ENCODE results near the gene DCTD. TPM values are rescaled to one million over a fixed set of nuclear protein-coding genes. Genes with fewer than 3 reads are reported as not detected.

DCTD gene
- polyA plus RNA-seq, 1 experiment = 195 TPM

DNA sequence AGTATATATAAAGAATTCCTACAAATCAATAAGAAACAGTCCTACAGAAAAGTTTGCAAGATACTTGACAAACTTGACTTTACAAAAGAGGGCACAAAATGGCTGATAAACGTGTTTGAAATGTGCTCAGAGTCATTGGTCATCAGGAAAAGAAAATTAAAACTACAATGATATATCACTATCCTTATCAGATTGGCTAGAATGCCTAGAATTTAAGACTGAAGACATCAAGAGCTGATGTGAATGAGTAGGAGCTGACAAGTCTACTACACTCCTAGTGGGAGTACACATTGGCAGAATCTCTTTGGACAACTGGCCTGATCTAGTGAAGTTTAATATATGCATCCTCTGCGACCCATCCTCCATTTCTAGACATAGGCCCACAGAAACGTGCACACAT, 10.3 kb upstream of the DCTD start:
- ChIA-PET POLR2A (no interaction called here), CTCF (interaction anchor here (0.6 to 6.5 kb wide), 5 partner anchors 10 to 416 kb away, joined by 3 to 48 read pairs (median 7); no protein-coding TSS in a partner anchor)
- TF ChIP-seq, protein P1, sequence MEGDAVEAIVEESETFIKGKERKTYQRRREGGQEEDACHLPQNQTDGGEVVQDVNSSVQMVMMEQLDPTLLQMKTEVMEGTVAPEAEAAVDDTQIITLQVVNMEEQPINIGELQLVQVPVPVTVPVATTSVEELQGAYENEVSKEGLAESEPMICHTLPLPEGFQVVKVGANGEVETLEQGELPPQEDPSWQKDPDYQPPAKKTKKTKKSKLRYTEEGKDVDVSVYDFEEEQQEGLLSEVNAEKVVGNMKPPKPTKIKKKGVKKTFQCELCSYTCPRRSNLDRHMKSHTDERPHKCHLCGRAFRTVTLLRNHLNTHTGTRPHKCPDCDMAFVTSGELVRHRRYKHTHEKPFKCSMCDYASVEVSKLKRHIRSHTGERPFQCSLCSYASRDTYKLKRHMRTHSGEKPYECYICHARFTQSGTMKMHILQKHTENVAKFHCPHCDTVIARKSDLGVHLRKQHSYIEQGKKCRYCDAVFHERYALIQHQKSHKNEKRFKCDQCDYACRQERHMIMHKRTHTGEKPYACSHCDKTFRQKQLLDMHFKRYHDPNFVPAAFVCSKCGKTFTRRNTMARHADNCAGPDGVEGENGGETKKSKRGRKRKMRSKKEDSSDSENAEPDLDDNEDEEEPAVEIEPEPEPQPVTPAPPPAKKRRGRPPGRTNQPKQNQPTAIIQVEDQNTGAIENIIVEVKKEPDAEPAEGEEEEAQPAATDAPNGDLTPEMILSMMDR (IDR thresholded peaks at IDR 0.05; ENCODE audit: low read depth, low read length) = no peak
- no peak for DNase-seq (ENCODE audit: low read depth, low spot score)
- Histone ChIP-seq H3K4me3 (ENCODE audit: low read depth, low read length) (no peak overlapping the region), H3K27me3 (ENCODE audit: control insufficient read depth, insufficient read depth, low read length) (no peaks in the 10 kb centered on the region), H3K27ac (ENCODE audit: low read depth, low read length) (no peak overlapping the region), H3K9me3 (ENCODE audit: control insufficient read depth, insufficient read depth, low read length) (no peaks in the 10 kb centered on the region)

DNA sequence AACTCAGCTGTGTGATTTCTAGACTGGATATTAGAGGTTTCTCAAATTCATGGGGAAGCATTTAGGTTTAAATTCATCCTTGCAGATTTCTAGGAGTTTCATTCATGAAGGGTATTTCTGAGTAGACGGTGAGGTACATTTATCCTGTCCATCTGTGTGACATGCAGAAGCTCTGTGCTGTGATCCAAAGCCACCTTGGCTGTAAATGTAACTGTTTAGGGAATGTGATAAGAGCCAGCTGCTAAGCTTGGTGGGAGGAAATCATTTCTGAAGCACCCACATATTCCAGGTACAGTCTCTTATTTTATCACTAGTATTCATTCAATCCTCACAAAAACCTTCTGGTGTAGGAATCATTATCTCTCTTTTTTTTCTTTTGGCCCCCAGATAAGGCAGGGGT, 8.7 kb upstream of the DCTD start:
- H3K27me3 ChIP-seq (ENCODE audit: control insufficient read depth, insufficient read depth, low read length) = no peaks in the 10 kb centered on the region
- H3K9me3 ChIP-seq (ENCODE audit: control insufficient read depth, insufficient read depth, low read length) = no peaks in the 10 kb centered on the region
- ChIA-PET POLR2A (interaction anchor here (1.1 kb wide), 1 partner anchor 781 kb away, joined by 3 read pairs; no protein-coding TSS in a partner anchor), CTCF (interaction anchor here (0.7 to 6.5 kb wide), 19 partner anchors 11 to 1786 kb away, joined by 3 to 48 read pairs (median 5); no protein-coding TSS in a partner anchor)
- no peak overlapping the region for H3K27ac ChIP-seq (ENCODE audit: low read depth, low read length)
- DNase-seq (ENCODE audit: low read depth, low spot score) = no peak
- no peak overlapping the region for H3K4me3 ChIP-seq (ENCODE audit: low read depth, low read length)
- TF ChIP-seq, protein P1 (IDR thresholded peaks at IDR 0.05; ENCODE audit: low read depth, low read length) = no peak

DNA sequence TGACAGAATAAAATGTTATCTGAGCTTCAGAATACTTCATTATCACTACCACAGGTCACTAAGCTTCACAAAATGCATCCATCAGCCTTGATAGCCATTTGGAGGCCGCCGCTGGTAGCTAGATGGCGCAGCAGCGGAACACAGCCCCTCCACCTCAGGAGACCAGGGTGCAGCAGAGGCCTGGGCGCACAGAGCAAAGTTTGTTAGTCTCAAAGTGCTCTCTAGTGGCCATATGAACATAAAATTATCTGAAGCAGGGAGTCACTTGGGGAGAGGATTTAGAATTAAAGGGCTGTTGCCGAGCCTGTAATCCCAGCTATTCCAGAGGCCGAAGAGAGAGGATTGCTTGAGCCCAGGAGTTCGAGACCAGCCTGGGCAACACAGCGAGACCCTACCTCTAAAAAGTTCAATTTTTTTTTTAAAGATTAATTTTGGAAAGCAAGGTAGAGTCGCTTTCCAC, 8.1 kb upstream of the DCTD start:
- peak overlapping the region; percentile 47 for H3K27ac ChIP-seq (ENCODE audit: low read depth, low read length)
- H3K4me3 ChIP-seq (ENCODE audit: low read depth, low read length) = no peak overlapping the region
- no peaks in the 10 kb centered on the region for H3K9me3 ChIP-seq (ENCODE audit: control insufficient read depth, insufficient read depth, low read length)
- CTCF ChIA-PET = interaction anchor here (0.6 to 6.5 kb wide), 32 partner anchors 10 to 1785 kb away, joined by 3 to 48 read pairs (median 4); no protein-coding TSS in a partner anchor
- no peaks in the 10 kb centered on the region for H3K27me3 ChIP-seq (ENCODE audit: control insufficient read depth, insufficient read depth, low read length)
- POLR2A ChIA-PET = interaction anchor here (1.1 kb wide), 2 partner anchors 173 to 780 kb away, joined by 3 to 4 read pairs; partner anchors contain the start of gene WWC2
- no peak for DNase-seq (ENCODE audit: low read depth, low spot score)
- TF ChIP-seq, protein P1 (IDR thresholded peaks at IDR 0.05; ENCODE audit: low read depth, low read length) = peak; percentile 68

DNA sequence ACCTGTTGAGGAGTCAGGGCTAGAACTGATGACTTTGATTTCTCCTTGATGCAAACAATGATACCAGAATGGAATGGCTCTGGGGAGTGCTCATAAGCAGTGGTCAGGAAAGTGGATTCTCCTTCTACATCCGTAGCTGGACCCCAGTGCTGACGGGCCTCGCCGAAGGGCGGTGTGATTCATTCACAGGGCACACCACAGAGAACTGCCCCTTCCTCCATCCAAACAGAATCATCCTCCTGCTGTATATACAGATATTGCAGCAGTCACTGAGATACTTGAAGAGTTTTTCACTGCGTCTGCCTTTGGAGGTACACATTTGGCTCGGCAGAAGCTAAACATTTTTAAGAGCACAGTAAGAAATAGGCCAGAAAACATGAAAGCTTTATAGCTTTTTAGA, 7.3 kb upstream of the DCTD start:
- TF ChIP-seq, protein P1 (IDR thresholded peaks at IDR 0.05; ENCODE audit: low read depth, low read length) = no peak; the same call in 1 of the 2 replicates
- Histone ChIP-seq H3K4me3 (ENCODE audit: low read depth, low read length) (no peak overlapping the region), H3K27me3 (ENCODE audit: control insufficient read depth, insufficient read depth, low read length) (no peaks in the 10 kb centered on the region), H3K27ac (ENCODE audit: low read depth, low read length) (peak overlapping the region; percentile 59), H3K9me3 (ENCODE audit: control insufficient read depth, insufficient read depth, low read length) (no peaks in the 10 kb centered on the region)
- CTCF ChIA-PET = interaction anchor here (0.6 to 6.5 kb wide), 22 partner anchors 9 to 1628 kb away, joined by 3 to 48 read pairs (median 4); no protein-coding TSS in a partner anchor
- POLR2A ChIA-PET = interaction anchor here (1.1 kb wide), 2 partner anchors 174 to 779 kb away, joined by 3 to 4 read pairs; partner anchors contain the start of gene WWC2
- no peak for DNase-seq (ENCODE audit: low read depth, low spot score)

DNA sequence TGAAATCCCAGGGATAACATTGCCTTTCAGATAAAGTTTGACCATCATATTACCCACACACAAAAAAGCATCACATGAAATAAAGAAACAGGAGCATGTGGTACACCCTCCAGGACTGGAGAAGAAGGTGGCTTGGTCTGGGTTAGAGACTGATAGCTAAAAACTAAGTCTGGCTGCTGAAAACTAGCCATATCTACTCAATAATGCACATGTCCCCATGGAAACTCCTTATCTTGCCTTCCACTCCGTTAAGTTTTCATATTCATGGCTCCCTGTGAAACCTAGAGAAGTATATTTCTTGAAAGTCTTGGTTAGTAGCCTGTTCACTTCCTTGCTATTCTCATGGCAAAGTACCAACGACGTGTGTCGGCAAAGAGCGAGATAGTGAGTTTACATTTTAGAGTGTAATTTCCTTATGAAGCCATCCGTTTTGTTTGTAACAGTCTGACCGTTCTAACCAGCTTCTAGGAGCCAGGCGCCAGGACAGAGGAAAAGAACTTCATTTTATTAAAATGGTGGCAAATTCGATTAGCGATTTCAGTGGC, 6.7 kb upstream of the DCTD start:
- H3K9me3 ChIP-seq (ENCODE audit: control insufficient read depth, insufficient read depth, low read length) = no peaks in the 10 kb centered on the region
- CTCF ChIA-PET = interaction anchor here (0.5 to 6.5 kb wide), 9 partner anchors 12 to 485 kb away, joined by 3 to 48 read pairs (median 7); no protein-coding TSS in a partner anchor
- DNase-seq (ENCODE audit: low read depth, low spot score) = no peak
- TF ChIP-seq, protein P1 (IDR thresholded peaks at IDR 0.05; ENCODE audit: low read depth, low read length) = no peak
- no peaks in the 10 kb centered on the region for H3K27me3 ChIP-seq (ENCODE audit: control insufficient read depth, insufficient read depth, low read length)
- H3K27ac ChIP-seq (ENCODE audit: low read depth, low read length) = peak overlapping the region; percentile 59
- H3K4me3 ChIP-seq (ENCODE audit: low read depth, low read length) = no peak overlapping the region
- POLR2A ChIA-PET = interaction anchor here (0.5 kb wide), 1 partner anchor 50 kb away, joined by 3 read pairs; no protein-coding TSS in a partner anchor

Data from AG04450 (cell line).